DMS79 (cell line): ENCODE data around the gene SMIM28.
"Not testable (repeated sequence)": the region's sequence is repeated elsewhere in the genome, so short reads cannot be mapped to it uniquely, and the experiment has no call there.

Source experiments
- DNase-seq: peaks from one replicate; lab custom pipeline; 2025; lab: John Stamatoyannopoulos, UW

The SMIM28 gene

GRCh38 chr6:138405816-138406413 is 28.2 kb downstream of the SMIM28 start:
- peak; percentile 88 for DNase-seq

GRCh38 chr6:138406443-138406842 is 28.7 kb downstream of the SMIM28 start:
- peak; percentile 28 for DNase-seq

- DNase-seq = no peak
Observed at GRCh38 chr6:138410048-138410735, 32.5 kb downstream of the SMIM28 start.

- DNase-seq = no peak
Observed at GRCh38 chr6:138410972-138411880, 33.5 kb downstream of the SMIM28 start.

GRCh38 chr6:138415125-138415524 is 37.4 kb downstream of the SMIM28 start:
- no peak for DNase-seq

- no peak for DNase-seq
Observed at GRCh38 chr6:138416206-138416605, 38.5 kb downstream of the SMIM28 start.

GRCh38 chr6:138417493-138418117 is 39.9 kb downstream of the SMIM28 start:
- DNase-seq = no peak

GRCh38 chr6:138418118-138418742 is 40.5 kb downstream of the SMIM28 start:
- no peak for DNase-seq

GRCh38 chr6:138419766-138420165 is 42.1 kb downstream of the SMIM28 start:
- no peak for DNase-seq

- no peak for DNase-seq
Observed at GRCh38 chr6:138420356-138420755, 42.7 kb downstream of the SMIM28 start.

- no peak for DNase-seq
Observed at GRCh38 chr6:138421089-138421488, 43.4 kb downstream of the SMIM28 start.

GRCh38 chr6:138421608-138422007 is 43.9 kb downstream of the SMIM28 start:
- no peak for DNase-seq

- DNase-seq = no peak
Observed at GRCh38 chr6:138422861-138423260, 45.2 kb downstream of the SMIM28 start.

GRCh38 chr6:138424004-138424904 is 46.5 kb downstream of the SMIM28 start:
- DNase-seq = no peak

- DNase-seq = not testable (repeated sequence)
Observed at GRCh38 chr6:138425256-138425655, 47.6 kb downstream of the SMIM28 start.

GRCh38 chr6:138426500-138427123 is 48.9 kb downstream of the SMIM28 start:
- no peak for DNase-seq

- DNase-seq = no peak
Observed at GRCh38 chr6:138427701-138428100, 50.0 kb downstream of the SMIM28 start.

- DNase-seq = no peak
Observed at GRCh38 chr6:138428944-138429598, 51.4 kb downstream of the SMIM28 start.

GRCh38 chr6:138429761-138430160 is 52.1 kb downstream of the SMIM28 start:
- no peak for DNase-seq
